Measurements from ENCODE around the gene MSRB1.

DNA sequence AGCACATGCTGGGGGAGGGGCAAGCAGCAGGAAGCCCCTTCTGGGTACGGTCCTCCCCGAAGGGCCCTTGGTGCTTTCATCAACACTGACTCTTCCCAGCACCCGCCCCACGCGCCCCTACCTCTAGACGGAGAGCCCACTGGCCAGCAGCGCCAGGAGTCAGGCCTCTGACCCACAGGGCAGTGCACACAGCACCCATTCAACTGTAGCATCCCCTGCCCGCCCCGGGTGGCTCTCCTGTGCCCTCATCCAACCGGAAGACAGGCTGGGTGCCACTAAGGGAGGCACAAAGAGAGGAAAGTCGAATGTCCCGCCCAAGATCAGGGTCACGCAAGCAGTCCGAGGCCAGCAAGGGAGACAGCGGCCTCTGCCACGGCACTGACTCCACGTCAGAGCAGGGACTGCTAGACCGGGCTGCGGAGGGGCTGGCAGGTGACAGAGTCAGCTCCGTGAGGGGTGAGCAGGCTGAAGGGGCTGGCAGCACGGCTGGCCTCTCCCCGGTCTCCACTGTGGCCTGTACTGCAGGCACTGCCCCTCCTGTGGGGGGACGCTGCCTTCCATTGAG, 9.8 kb downstream of the MSRB1 start:
- TF ChIP-seq POLR2A (IDR thresholded peaks at IDR 0.05): no peak
- TF ChIP-seq CTCF (IDR thresholded peaks at IDR 0.05): no peak

Data from prostate gland (tissue), 2 donors.